Measurements from ENCODE around the gene PLD1.
A peak's percentile ranks its signal among the peaks of the same experiment; 100 is the strongest.

PLD1 gene

DNA sequence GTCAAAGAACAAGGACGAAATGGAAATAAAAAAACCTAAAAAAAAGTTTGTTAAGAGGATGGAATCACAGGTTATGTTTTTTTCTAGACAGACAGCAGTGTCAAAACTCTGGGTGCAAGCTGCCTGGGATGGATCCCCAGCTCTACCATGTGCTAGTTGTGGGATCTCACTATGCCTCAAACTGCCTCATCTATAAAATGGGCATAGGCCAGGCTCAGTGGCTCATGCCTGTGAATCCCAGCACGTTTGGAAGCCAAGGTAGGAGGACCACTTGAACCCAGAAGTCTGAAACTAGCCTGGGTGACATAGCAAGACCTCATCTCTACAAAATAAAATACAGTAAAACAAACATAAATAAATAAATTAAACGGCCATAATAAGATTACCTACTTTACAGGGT is 4.6 kb downstream of the PLD1 start:
- Histone ChIP-seq H3K4me3 (replicated peaks; ENCODE audit: insufficient read depth, low read length) (no peak overlapping the region), H3K27ac (replicated peaks) (peak overlapping the region; percentile 84), H3K27me3 (ENCODE audit: insufficient read depth, poor library complexity, severe bottlenecking) (no peaks in the 10 kb centered on the region)
- TF ChIP-seq SPI1 (IDR thresholded peaks at IDR 0.05; ENCODE audit: borderline replicate concordance, low read depth): no peak
- no peak for DNase-seq (ENCODE audit: low read depth in 1 of 2, low spot score in 1 of 2)

DNA sequence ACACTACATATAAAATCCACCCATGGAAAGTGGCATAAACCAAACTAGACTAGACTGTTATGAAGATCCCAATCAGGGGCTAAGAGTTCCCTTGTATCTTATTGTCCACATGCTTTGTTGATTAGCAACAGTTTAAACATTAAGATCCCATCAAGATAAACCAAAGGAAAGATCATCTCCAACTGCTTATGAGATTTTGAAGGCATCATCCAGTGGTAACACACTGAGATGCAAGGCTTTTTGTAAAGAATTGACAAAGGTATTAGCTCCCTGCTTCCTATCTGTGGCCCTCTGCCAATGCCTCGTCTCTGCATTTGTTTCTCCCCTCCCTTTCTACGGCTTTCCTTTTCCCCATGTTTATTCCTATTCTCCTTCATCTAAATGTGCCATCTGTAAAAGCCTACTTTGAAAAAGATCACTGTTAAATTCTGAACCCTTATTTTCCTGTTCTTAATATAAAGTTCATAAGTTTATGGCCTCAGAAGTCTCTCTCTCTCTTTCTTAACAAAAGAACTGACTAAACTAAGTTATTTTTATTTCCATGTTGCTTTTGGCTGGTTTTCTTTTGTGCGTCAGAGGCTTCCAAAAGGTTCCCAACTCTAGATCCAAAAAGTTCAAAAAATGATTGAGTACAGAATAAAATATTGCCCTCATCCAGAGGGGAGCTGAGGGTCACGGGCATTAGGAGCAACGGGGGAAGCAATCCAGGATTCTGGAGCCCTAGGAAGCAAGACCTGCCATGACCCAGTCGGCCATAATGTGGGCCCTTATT is 5.5 kb downstream of the PLD1 start:
- DNase-seq (ENCODE audit: low read depth in 1 of 2, low spot score in 1 of 2): no peak
- H3K4me3 ChIP-seq (replicated peaks; ENCODE audit: insufficient read depth, low read length): no peak overlapping the region
- H3K27me3 ChIP-seq (ENCODE audit: insufficient read depth, poor library complexity, severe bottlenecking): no peaks in the 10 kb centered on the region
- TF ChIP-seq, protein P1, sequence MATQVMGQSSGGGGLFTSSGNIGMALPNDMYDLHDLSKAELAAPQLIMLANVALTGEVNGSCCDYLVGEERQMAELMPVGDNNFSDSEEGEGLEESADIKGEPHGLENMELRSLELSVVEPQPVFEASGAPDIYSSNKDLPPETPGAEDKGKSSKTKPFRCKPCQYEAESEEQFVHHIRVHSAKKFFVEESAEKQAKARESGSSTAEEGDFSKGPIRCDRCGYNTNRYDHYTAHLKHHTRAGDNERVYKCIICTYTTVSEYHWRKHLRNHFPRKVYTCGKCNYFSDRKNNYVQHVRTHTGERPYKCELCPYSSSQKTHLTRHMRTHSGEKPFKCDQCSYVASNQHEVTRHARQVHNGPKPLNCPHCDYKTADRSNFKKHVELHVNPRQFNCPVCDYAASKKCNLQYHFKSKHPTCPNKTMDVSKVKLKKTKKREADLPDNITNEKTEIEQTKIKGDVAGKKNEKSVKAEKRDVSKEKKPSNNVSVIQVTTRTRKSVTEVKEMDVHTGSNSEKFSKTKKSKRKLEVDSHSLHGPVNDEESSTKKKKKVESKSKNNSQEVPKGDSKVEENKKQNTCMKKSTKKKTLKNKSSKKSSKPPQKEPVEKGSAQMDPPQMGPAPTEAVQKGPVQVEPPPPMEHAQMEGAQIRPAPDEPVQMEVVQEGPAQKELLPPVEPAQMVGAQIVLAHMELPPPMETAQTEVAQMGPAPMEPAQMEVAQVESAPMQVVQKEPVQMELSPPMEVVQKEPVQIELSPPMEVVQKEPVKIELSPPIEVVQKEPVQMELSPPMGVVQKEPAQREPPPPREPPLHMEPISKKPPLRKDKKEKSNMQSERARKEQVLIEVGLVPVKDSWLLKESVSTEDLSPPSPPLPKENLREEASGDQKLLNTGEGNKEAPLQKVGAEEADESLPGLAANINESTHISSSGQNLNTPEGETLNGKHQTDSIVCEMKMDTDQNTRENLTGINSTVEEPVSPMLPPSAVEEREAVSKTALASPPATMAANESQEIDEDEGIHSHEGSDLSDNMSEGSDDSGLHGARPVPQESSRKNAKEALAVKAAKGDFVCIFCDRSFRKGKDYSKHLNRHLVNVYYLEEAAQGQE (IDR thresholded peaks at IDR 0.05; ENCODE audit: insufficient replicate concordance, low read depth): no peak
- TF ChIP-seq, protein P2, sequence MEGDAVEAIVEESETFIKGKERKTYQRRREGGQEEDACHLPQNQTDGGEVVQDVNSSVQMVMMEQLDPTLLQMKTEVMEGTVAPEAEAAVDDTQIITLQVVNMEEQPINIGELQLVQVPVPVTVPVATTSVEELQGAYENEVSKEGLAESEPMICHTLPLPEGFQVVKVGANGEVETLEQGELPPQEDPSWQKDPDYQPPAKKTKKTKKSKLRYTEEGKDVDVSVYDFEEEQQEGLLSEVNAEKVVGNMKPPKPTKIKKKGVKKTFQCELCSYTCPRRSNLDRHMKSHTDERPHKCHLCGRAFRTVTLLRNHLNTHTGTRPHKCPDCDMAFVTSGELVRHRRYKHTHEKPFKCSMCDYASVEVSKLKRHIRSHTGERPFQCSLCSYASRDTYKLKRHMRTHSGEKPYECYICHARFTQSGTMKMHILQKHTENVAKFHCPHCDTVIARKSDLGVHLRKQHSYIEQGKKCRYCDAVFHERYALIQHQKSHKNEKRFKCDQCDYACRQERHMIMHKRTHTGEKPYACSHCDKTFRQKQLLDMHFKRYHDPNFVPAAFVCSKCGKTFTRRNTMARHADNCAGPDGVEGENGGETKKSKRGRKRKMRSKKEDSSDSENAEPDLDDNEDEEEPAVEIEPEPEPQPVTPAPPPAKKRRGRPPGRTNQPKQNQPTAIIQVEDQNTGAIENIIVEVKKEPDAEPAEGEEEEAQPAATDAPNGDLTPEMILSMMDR (IDR thresholded peaks at IDR 0.05; ENCODE audit: insufficient read depth, low read length): no peak
- TF ChIP-seq GABPA (IDR thresholded peaks at IDR 0.05; ENCODE audit: low read depth) (no peak), POLR2AphosphoS5 (IDR thresholded peaks at IDR 0.05; ENCODE audit: low read depth) (no peak), SPI1 (IDR thresholded peaks at IDR 0.05; ENCODE audit: borderline replicate concordance, low read depth) (no peak)
- H3K27ac ChIP-seq (replicated peaks): peak overlapping the region; percentile 35

DNA sequence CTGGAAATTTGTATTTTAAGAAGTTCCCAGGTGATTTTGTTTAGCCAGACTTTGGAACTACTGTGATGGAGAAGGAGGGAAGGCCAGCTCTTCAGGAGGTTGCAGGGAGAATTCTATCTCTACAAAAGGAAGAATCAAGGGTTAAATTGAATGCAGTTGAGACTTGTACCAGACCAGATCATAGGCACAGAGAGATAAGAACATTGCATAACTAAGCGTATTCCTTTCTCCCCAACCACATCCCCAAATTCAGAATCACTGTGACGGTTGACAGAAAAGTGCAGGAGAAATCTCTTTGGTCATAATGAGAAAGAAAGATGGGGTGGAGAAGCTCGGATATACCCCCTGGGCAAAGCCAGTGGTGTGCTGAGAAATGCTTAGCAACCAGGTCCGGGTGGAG is 7.2 kb downstream of the PLD1 start:
- DNase-seq (ENCODE audit: low read depth in 1 of 2, low spot score in 1 of 2): peak in 1 of 2 experiments; percentile 44
- TF ChIP-seq, protein P2 (IDR thresholded peaks at IDR 0.05; ENCODE audit: insufficient read depth, low read length): no peak
- TF ChIP-seq SPI1 (IDR thresholded peaks at IDR 0.05; ENCODE audit: borderline replicate concordance, low read depth): peak; percentile 15; the same call in 1 of the 2 replicates
- TF ChIP-seq POLR2AphosphoS5 (IDR thresholded peaks at IDR 0.05; ENCODE audit: low read depth): no peak
- TF ChIP-seq, protein P1 (IDR thresholded peaks at IDR 0.05; ENCODE audit: insufficient replicate concordance, low read depth): no peak
- TF ChIP-seq GABPA (IDR thresholded peaks at IDR 0.05; ENCODE audit: low read depth): no peak
- H3K4me3 ChIP-seq (replicated peaks; ENCODE audit: insufficient read depth, low read length): no peak overlapping the region
- peak overlapping the region; percentile 32 for H3K27ac ChIP-seq (replicated peaks)
- no peaks in the 10 kb centered on the region for H3K27me3 ChIP-seq (ENCODE audit: insufficient read depth, poor library complexity, severe bottlenecking)

DNA sequence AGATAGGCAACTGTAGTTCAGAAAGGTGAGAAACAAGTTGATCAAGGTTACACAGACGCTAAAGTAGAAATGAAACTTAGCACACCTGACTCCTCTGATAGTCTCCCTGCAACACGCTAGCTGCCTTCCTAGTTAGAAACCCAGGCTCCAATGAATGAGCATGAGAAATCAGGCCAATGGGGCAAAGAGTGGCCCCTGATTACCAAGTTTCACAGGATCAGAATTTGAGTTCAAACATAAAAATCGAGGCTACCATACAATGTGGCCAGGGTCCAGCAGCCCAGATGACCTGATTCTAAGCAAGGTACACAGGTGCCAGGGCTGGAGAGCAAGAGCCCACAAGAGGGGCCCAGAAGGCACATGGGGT is 7.7 kb downstream of the PLD1 start:
- TF ChIP-seq SPI1 (IDR thresholded peaks at IDR 0.05; ENCODE audit: borderline replicate concordance, low read depth) (no peak), GABPA (IDR thresholded peaks at IDR 0.05; ENCODE audit: low read depth) (no peak), POLR2AphosphoS5 (IDR thresholded peaks at IDR 0.05; ENCODE audit: low read depth) (no peak)
- TF ChIP-seq, protein P2 (IDR thresholded peaks at IDR 0.05; ENCODE audit: insufficient read depth, low read length): no peak
- TF ChIP-seq, protein P1 (IDR thresholded peaks at IDR 0.05; ENCODE audit: insufficient replicate concordance, low read depth): no peak
- no peak for DNase-seq (ENCODE audit: low read depth in 1 of 2, low spot score in 1 of 2)
- Histone ChIP-seq H3K27me3 (ENCODE audit: insufficient read depth, poor library complexity, severe bottlenecking) (no peaks in the 10 kb centered on the region), H3K27ac (replicated peaks) (peak overlapping the region; percentile 32), H3K4me3 (replicated peaks; ENCODE audit: insufficient read depth, low read length) (no peak overlapping the region)

All from HL-60 (cell line).